Keratinocyte (primary cell): ENCODE data around the gene ROR2. TPM values are rescaled to one million over a fixed set of nuclear protein-coding genes. Genes with fewer than 3 reads are reported as not detected.

ENCODE experiments used
- DNase-seq: peaks from one replicate; pipeline ENCODE4 v3.0.0-alpha.2; 2011; ENCODE audit warnings: low read depth, missing footprints, low spot score
- FAIRE-seq: peaks from 2 replicates; lab custom pipeline; 2011; peaks lifted over from hg19 to GRCh38; lab: Jason Lieb, UNC
- H2AFZ ChIP-seq: 2 replicates; pipeline ENCODE4 v1.6.0; 2012; ENCODE audit warnings: low read length, control low read depth, inconsistent platforms; ENCODE audit not compliant: control insufficient read depth
- H3K27ac ChIP-seq: 2 replicates; pipeline ENCODE4 v1.5.1; 2011; ENCODE audit warnings: low read length; ENCODE audit not compliant: control insufficient read depth, insufficient read depth
- H3K27me3 ChIP-seq: 3 replicates; pipeline ENCODE4 v1.6.0; 2011; ENCODE audit warnings: low read length; ENCODE audit not compliant: control insufficient read depth, insufficient read depth; ENCODE audit errors: extremely low read depth
- H3K36me3 ChIP-seq, 2 experiments: 2 replicates in 1 of 2; 3 replicates in 1 of 2; pipeline ENCODE4 v1.5.1; 2011; ENCODE audit warnings: low read length in 2 of 2, mild to moderate bottlenecking in 1 of 2; ENCODE audit not compliant: control insufficient read depth in 2 of 2, insufficient read depth in 2 of 2; ENCODE audit errors: extremely low read depth in 1 of 2
- H3K4me1 ChIP-seq: 3 replicates; pipeline ENCODE4 v1.5.1; 2011; ENCODE audit warnings: low read length; ENCODE audit not compliant: control insufficient read depth, insufficient read depth; ENCODE audit errors: extremely low read depth
- H3K4me2 ChIP-seq: 3 replicates; pipeline ENCODE4 v1.6.0; 2011; ENCODE audit warnings: low read depth, low read length; ENCODE audit not compliant: control insufficient read depth, insufficient read depth; ENCODE audit errors: extremely low read depth
- H3K4me3 ChIP-seq, 3 experiments: fragments of 200-600 bp in 1 of 3; sonication (generic) in 1 of 3; 2 replicates in 2 of 3; 3 replicates in 1 of 3; pipeline ENCODE4 v1.5.1; 2011 to 2016; ENCODE audit warnings: low read length in 3 of 3, mild to moderate bottlenecking in 3 of 3, control low read depth in 2 of 3, inconsistent platforms in 1 of 3, low read depth in 1 of 3, mixed read lengths in 1 of 3, mixed run types in 1 of 3, moderate library complexity in 1 of 3; ENCODE audit not compliant: control insufficient read depth in 2 of 3, insufficient read depth in 2 of 3; ENCODE audit errors: extremely low read depth in 1 of 3
- H3K79me2 ChIP-seq: 2 replicates; pipeline ENCODE4 v1.6.0; 2012; ENCODE audit warnings: low read length; ENCODE audit not compliant: control insufficient read depth, insufficient read depth
- H3K9ac ChIP-seq: 3 replicates; pipeline ENCODE4 v1.6.0; 2011; ENCODE audit warnings: low read length; ENCODE audit not compliant: control insufficient read depth, insufficient read depth; ENCODE audit errors: extremely low read depth
- H3K9me1 ChIP-seq: 3 replicates; pipeline ENCODE4 v1.6.0; 2011; ENCODE audit warnings: low read length; ENCODE audit not compliant: control insufficient read depth, insufficient read depth; ENCODE audit errors: extremely low read depth
- H3K9me3 ChIP-seq: 2 replicates; pipeline ENCODE4 v1.5.1; 2012; ENCODE audit warnings: low read depth, low read length; ENCODE audit not compliant: control insufficient read depth
- H4K20me1 ChIP-seq: 3 replicates; pipeline ENCODE4 v1.6.0; 2011; ENCODE audit warnings: low read length; ENCODE audit not compliant: control insufficient read depth, insufficient read depth; ENCODE audit errors: extremely low read depth
- EZH2 ChIP-seq: IDR thresholded peaks from one replicate; pipeline ENCODE4 v1.6.1; 2012; ENCODE audit warnings: inconsistent platforms, mild to moderate bottlenecking, low read length, moderate library complexity
- dilution Hi-C: fragments of 300-500 bp; cut with MboI; formaldehyde crosslinking; loops from one replicate; pipeline ENCODE4 v1.7.0; 2020; ENCODE audit warnings: low sequenced_read_pairs; ENCODE audit not compliant: extremely low pct_ligation_motif_present
- polyA plus RNA-seq, 5 experiments: library from polyadenylated mRNA; depleted of rRNA in 3 of 5; stranded (reverse) in 3 of 5; stranded (forward) in 1 of 5; unstranded in 1 of 5; fragments of >200 nt; gene quantifications; 1 replicate in 1 of 5; 2 replicates in 3 of 5; 3 replicates in 1 of 5; pipeline versions ENCODE4 v1.2.1 to v1.2.3, GENCODE V29; 2011 to 2012; ENCODE audit warnings: missing spikeins in 2 of 5, low read depth in 1 of 5, low replicate concordance in 1 of 5
- TF ChIP-seq, protein P1 (sequence below), 3 experiments: IDR thresholded peaks in 1 of 3; conservative IDR thresholded peaks in 1 of 3; optimal IDR thresholded peaks in 1 of 3; 2 replicates in 2 of 3; 3 replicates in 1 of 3; pipeline versions ENCODE3 to v1.5.1; 2011; ENCODE audit warnings: low read length in 3 of 3, mild to moderate bottlenecking in 3 of 3, moderate library complexity in 2 of 3, control low read depth in 1 of 3, inconsistent platforms in 1 of 3; ENCODE audit not compliant: insufficient read depth in 2 of 3; ENCODE audit errors: extremely low read depth in 1 of 3

ROR2 gene
- polyA plus RNA-seq, 1 donor (not counting 4 experiments of a cell fraction or from before 2014, with no cell fraction given) = 0.22 TPM

- DNase-seq (no peak), FAIRE-seq (no peak)
- TF ChIP-seq, protein P1, sequence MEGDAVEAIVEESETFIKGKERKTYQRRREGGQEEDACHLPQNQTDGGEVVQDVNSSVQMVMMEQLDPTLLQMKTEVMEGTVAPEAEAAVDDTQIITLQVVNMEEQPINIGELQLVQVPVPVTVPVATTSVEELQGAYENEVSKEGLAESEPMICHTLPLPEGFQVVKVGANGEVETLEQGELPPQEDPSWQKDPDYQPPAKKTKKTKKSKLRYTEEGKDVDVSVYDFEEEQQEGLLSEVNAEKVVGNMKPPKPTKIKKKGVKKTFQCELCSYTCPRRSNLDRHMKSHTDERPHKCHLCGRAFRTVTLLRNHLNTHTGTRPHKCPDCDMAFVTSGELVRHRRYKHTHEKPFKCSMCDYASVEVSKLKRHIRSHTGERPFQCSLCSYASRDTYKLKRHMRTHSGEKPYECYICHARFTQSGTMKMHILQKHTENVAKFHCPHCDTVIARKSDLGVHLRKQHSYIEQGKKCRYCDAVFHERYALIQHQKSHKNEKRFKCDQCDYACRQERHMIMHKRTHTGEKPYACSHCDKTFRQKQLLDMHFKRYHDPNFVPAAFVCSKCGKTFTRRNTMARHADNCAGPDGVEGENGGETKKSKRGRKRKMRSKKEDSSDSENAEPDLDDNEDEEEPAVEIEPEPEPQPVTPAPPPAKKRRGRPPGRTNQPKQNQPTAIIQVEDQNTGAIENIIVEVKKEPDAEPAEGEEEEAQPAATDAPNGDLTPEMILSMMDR (optimal IDR thresholded peaks at IDR 0.05 in 1 of 3, IDR thresholded peaks at IDR 0.05 in 1 of 3, conservative IDR thresholded peaks at IDR 0.05 in 1 of 3; ENCODE audit: extremely low read depth in 1 of 3, insufficient read depth in 2 of 3, low read length in 3 of 3) = no peak
- TF ChIP-seq EZH2 = no peak
- no peak overlapping the region for H3K27ac ChIP-seq
- H2AFZ ChIP-seq = no peak overlapping the region
- H3K4me3 ChIP-seq = no peak overlapping the region
- dilution Hi-C loops = no loop called here
- no peaks in the 10 kb centered on the region for H3K9me1 ChIP-seq
- no peaks in the 10 kb centered on the region for H3K79me2 ChIP-seq
- no peaks in the 10 kb centered on the region for H3K9me3 ChIP-seq
- no peaks in the 10 kb centered on the region for H3K36me3 ChIP-seq
- H3K9ac ChIP-seq = no peak overlapping the region
- H3K4me2 ChIP-seq = no peak overlapping the region
- H4K20me1 ChIP-seq = no peaks in the 10 kb centered on the region
- H3K27me3 ChIP-seq = peaks cover 3% of the 10 kb centered on the region
- no peaks in the 10 kb centered on the region for H3K4me1 ChIP-seq
Observed at GRCh38 chr9:91815896-91816295, 134.1 kb downstream of the ROR2 start.

DNA sequence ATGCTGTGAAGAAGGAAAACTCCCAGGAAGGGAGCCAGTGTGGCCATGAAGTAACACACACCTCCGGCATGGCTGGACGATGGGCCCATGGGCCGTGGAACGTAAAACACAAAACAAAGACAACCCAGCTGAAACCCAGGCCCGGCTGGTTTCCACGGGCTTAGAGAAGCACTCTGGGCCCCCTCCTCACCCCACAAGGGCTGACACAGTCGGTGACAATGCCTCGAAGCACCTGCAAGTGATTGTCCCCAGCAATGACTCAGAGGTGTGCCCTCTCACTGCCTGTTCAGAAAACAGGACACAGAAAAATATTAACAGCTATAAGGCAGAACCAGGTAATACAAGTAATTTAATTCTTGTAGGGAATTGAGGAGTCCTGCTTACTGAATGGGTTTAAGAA lies 135.3 kb downstream of the ROR2 start:
- no peak overlapping the region for H3K27ac ChIP-seq
- no peaks in the 10 kb centered on the region for H3K9me3 ChIP-seq
- H3K4me1 ChIP-seq = peaks cover 5% of the 10 kb centered on the region
- dilution Hi-C loops = no loop called here
- no peak overlapping the region for H3K9ac ChIP-seq
- H4K20me1 ChIP-seq = no peaks in the 10 kb centered on the region
- DNase-seq (no peak), FAIRE-seq (no peak)
- H3K4me3 ChIP-seq = no peak overlapping the region
- no peak for TF ChIP-seq EZH2
- TF ChIP-seq, protein P1 (optimal IDR thresholded peaks at IDR 0.05 in 1 of 3, IDR thresholded peaks at IDR 0.05 in 1 of 3, conservative IDR thresholded peaks at IDR 0.05 in 1 of 3; ENCODE audit: extremely low read depth in 1 of 3, insufficient read depth in 2 of 3, low read length in 3 of 3) = no peak
- no peaks in the 10 kb centered on the region for H3K79me2 ChIP-seq
- H3K4me2 ChIP-seq = no peak overlapping the region
- H3K27me3 ChIP-seq = peaks cover 3% of the 10 kb centered on the region
- H3K36me3 ChIP-seq = no peaks in the 10 kb centered on the region
- no peaks in the 10 kb centered on the region for H3K9me1 ChIP-seq
- H2AFZ ChIP-seq = no peak overlapping the region
